K562 (cell line): Measurements from ENCODE around the gene UBE2C. TPM values are rescaled to one million over a fixed set of nuclear protein-coding genes. Genes with fewer than 3 reads are reported as not detected.

ENCODE experiments used
- ATAC-seq: fragments of 200-7000 bp; cut with Tn5 transposase; 3 replicates; pipeline ENCODE4 v1.9.1; 2020; ENCODE audit warnings: moderate library complexity
- BruUV-seq: library from RNA; stranded (reverse); fragments of 400-500 nt; replicated peaks from 2 replicates; lab custom pipeline; 2021; lab: Mats Ljungman, UMichigan
- CTCF ChIA-PET: fragments of 300-600 bp; formaldehyde crosslinking; extraction: SDS; loops from one replicate; lab custom pipeline; 2021; ENCODE audit warnings: low intra/inter-chr PET ratio; lab: Yijun Ruan, JAX
- POLR2A ChIA-PET: fragments of 300-600, 350-650 bp; sonication (Branson Sonifier 250); formaldehyde crosslinking; extraction: SDS; loops from one replicate; lab custom pipeline; 2021; ENCODE audit warnings: antibody characterized with exemption, inconsistent platforms; lab: Yijun Ruan, JAX
- DNase-seq, 4 experiments: peaks; one replicate each; pipeline versions ENCODE4 v3.0.0 to v3.0.0-alpha.2; 2011 to 2018; ENCODE audit warnings: low spot score in 3 of 4, mixed read lengths in 3 of 4; ENCODE audit errors: extremely low read depth in 1 of 4
- FAIRE-seq: peaks from 2 replicates; lab custom pipeline; 2011; peaks lifted over from hg19 to GRCh38; lab: Jason Lieb, UNC
- H2AFZ ChIP-seq: 2 replicates; pipeline ENCODE4 v1.6.0; 2011; ENCODE audit warnings: low read depth, low read length, control low read depth, inconsistent platforms
- H3K27ac ChIP-seq: fragments of 200-600 bp; 3 replicates; pipeline ENCODE4 v1.8.0; 2011; ENCODE audit warnings: low read depth, mild to moderate bottlenecking, control low read depth, inconsistent platforms, low read length, moderate library complexity, mixed read lengths; ENCODE audit errors: extremely low read depth
- H3K27me3 ChIP-seq, 2 experiments: fragments of 300-600 bp in 1 of 2; 2 replicates in 1 of 2; 3 replicates in 1 of 2; pipeline versions ENCODE4 v1.6.0 to v1.8.0; 2011; ENCODE audit warnings: inconsistent platforms in 2 of 2, low read length in 2 of 2, mild to moderate bottlenecking in 1 of 2, mixed read lengths in 1 of 2, moderate library complexity in 1 of 2; ENCODE audit not compliant: control insufficient read depth in 2 of 2, insufficient read depth in 2 of 2
- H3K36me3 ChIP-seq: fragments of 300-600 bp; 3 replicates; pipeline ENCODE4 v1.8.0; 2011; ENCODE audit warnings: mild to moderate bottlenecking, low read length, inconsistent platforms; ENCODE audit not compliant: control insufficient read depth, insufficient read depth
- H3K4me1 ChIP-seq, 2 experiments: fragments of 200-600 bp in 1 of 2; replicated peaks in 1 of 2; 2 replicates in 1 of 2; 3 replicates in 1 of 2; pipeline versions ENCODE4 v1.5.1 to v1.8.0; 2011; ENCODE audit warnings: inconsistent platforms in 2 of 2, low read length in 2 of 2, mild to moderate bottlenecking in 1 of 2, mixed read lengths in 1 of 2, moderate library complexity in 1 of 2; ENCODE audit not compliant: control insufficient read depth in 2 of 2, insufficient read depth in 2 of 2
- H3K4me2 ChIP-seq: 2 replicates; pipeline ENCODE4 v1.6.1; 2011; ENCODE audit warnings: low read length, control low read depth, inconsistent platforms, mixed read lengths; ENCODE audit not compliant: insufficient read depth
- H3K4me3 ChIP-seq: fragments of 200-600 bp; sonication (generic), shearing (Covaris generic); 2 replicates; pipeline ENCODE4 v1.5.1; 2016; ENCODE audit warnings: control low read depth, inconsistent platforms
- H3K79me2 ChIP-seq: fragments of 200-600 bp; 3 replicates; pipeline ENCODE4 v1.8.0; 2011; ENCODE audit warnings: low read length, inconsistent platforms; ENCODE audit not compliant: control insufficient read depth, insufficient read depth
- H3K9ac ChIP-seq, 2 experiments: 2 replicates each; pipeline versions ENCODE4 v1.6.0 to v1.6.1; 2011; ENCODE audit warnings: low read depth in 2 of 2, low read length in 2 of 2, control low read depth in 1 of 2, inconsistent platforms in 1 of 2, mild to moderate bottlenecking in 1 of 2, mixed read lengths in 1 of 2; ENCODE audit not compliant: insufficient read depth in 1 of 2
- H3K9me1 ChIP-seq: one replicate; pipeline ENCODE4 v1.6.0; 2011; ENCODE audit warnings: inconsistent platforms, mild to moderate bottlenecking, low read length, moderate library complexity; ENCODE audit not compliant: control insufficient read depth, insufficient read depth
- H3K9me3 ChIP-seq: replicated peaks from 2 replicates; pipeline ENCODE4 v1.5.1; 2011; ENCODE audit warnings: low read depth, low read length, inconsistent platforms; ENCODE audit not compliant: control insufficient read depth, insufficient read depth
- H4K20me1 ChIP-seq: replicated peaks from 2 replicates; pipeline ENCODE4 v1.6.1; 2011; ENCODE audit warnings: low read length, inconsistent platforms, mixed read lengths; ENCODE audit not compliant: control insufficient read depth, insufficient read depth
- CBFA2T2 ChIP-seq: fragments of 450-650 bp; conservative IDR thresholded peaks from 2 replicates; pipeline ENCODE4 v1.6.1; 2017; ENCODE audit warnings: mild to moderate bottlenecking
- NR2F6 ChIP-seq: fragments of 450-650 bp; formaldehyde crosslinking; IDR thresholded peaks from 2 replicates; pipeline ENCODE4 v1.4.0; 2020; ENCODE audit warnings: mild to moderate bottlenecking
- NR4A1 ChIP-seq, 2 experiments: fragments of 250-450 bp in 1 of 2; fragments of 450-650 bp in 1 of 2; sonication (Bioruptor Pico) in 1 of 2; IDR thresholded peaks; 2 replicates each; pipeline versions ENCODE4 v1.4.0 to v1.6.1; 2016 to 2020; ENCODE audit warnings: mild to moderate bottlenecking in 2 of 2, missing compliant biosample characterization in 1 of 2, missing genetic modification characterization in 1 of 2, moderate library complexity in 1 of 2
- ZNF449 ChIP-seq: fragments of 250-450 bp; sonication (Bioruptor Pico); IDR thresholded peaks from 2 replicates; pipeline ENCODE4 v1.8.0; 2022; ENCODE audit warnings: moderate library complexity, mild to moderate bottlenecking, inconsistent platforms
- ZNF699 ChIP-seq: fragments of 250-450 bp; sonication (Bioruptor Pico); IDR thresholded peaks from 2 replicates; pipeline ENCODE4 v1.8.0; 2021; ENCODE audit warnings: mild to moderate bottlenecking, moderate library complexity; ENCODE audit not compliant: insufficient replicate concordance
- WGBS: fragments of 100-300 bp; shearing (Covaris generic); methylation state at CpG from one replicate; pipeline ENCODE4 v1.1.6; 2016; ENCODE audit warnings: low coverage, mixed read lengths; ENCODE audit not compliant: insufficient coverage; ENCODE audit errors: missing lambda C conversion rate; 5-methylcytosine and 5-hydroxymethylcytosine counted together
- in situ Hi-C: fragments of 300-500 bp; cut with MboI; formaldehyde crosslinking; loops from 4 replicates; pipeline ENCODE4 v1.15.0; 2018; ENCODE audit warnings: inconsistent platforms, mixed read lengths
- intact Hi-C: fragments of 100-400 bp; cut with micrococcal nuclease; formaldehyde crosslinking; loops from 2 replicates; pipeline ENCODE4 v1.14.2; 2022
- polyA plus RNA-seq, 8 experiments: library from polyadenylated mRNA; depleted of rRNA in 4 of 8; stranded (reverse) in 5 of 8; unstranded in 3 of 8; fragments of >200 nt; fragmentation: Nextera tagmentation in 2 of 8; fragmentation: Illumina TruSeq in 1 of 8; extraction: Ambion mirVana in 2 of 8; extraction: Trizol in 1 of 8; gene quantifications; 2 replicates each; pipeline versions ENCODE4 v1.2.1 to v1.2.3, GENCODE V29; 2011 to 2014; ENCODE audit warnings: inconsistent platforms in 1 of 8, missing spikeins in 1 of 8
- total RNA-seq, 7 experiments: library from RNA; depleted of rRNA in 6 of 7; stranded (reverse); fragments of >200 nt in 6 of 7; fragmentation: Illumina TruSeq in 2 of 7; extraction: Trizol in 2 of 7; gene quantifications; 2 replicates each; pipeline versions ENCODE4 v1.2.1 to v1.2.3, GENCODE V29; 2011 to 2021; ENCODE audit warnings: low replicate concordance in 1 of 7

UBE2C gene
- total and polyA plus RNA-seq, 9 of the 15 experiments (the other 6 are each of a cell fraction or from before 2014, with no cell fraction given), result 0.51 to 1.6 (median 0.69) TPM

- Histone ChIP-seq H2AFZ (no peak overlapping the region), H3K9me1 (no peaks in the 10 kb centered on the region), H3K9ac (no peak overlapping the region), H3K4me3 (no peak overlapping the region), H3K4me1 (peaks cover 19 to 29% of the 10 kb centered on the region in 2 experiments; a peak in 4 of 5 replicates), H3K79me2 (no peaks in the 10 kb centered on the region), H3K27ac (no peak overlapping the region), H3K9me3 (no peaks in the 10 kb centered on the region), H4K20me1 (no peaks in the 10 kb centered on the region), H3K36me3 (no peaks in the 10 kb centered on the region), H3K4me2 (no peak overlapping the region), H3K27me3 (peaks cover 0 to 4% of the 10 kb centered on the region in 2 experiments; a peak in 1 of 5 replicates)
- in situ Hi-C loops (no loop called here), intact Hi-C loops (no loop called here)
- no peak for DNase-seq
- POLR2A ChIA-PET, result interaction anchor here (0.6 to 1.2 kb wide), 3 partner anchors 51 to 66 kb away, joined by 3 to 5 read pairs (median 4); no protein-coding TSS in a partner anchor
- BruUV-seq, result no TSS peak
- FAIRE-seq, result no peak
- ATAC-seq, result no peak
- CTCF ChIA-PET, result no interaction called here
- 43% methylated on average over 6 of the region's 6 CpGs for WGBS
- no peak for TF ChIP-seq ZNF699
- no peak for TF ChIP-seq NR2F6 (CRISPR knock-in tag)
- no peak for TF ChIP-seq CBFA2T2
These were observed 15.3 kb downstream of the UBE2C start for GRCh38 chr20:45827712-45828111.

DNA sequence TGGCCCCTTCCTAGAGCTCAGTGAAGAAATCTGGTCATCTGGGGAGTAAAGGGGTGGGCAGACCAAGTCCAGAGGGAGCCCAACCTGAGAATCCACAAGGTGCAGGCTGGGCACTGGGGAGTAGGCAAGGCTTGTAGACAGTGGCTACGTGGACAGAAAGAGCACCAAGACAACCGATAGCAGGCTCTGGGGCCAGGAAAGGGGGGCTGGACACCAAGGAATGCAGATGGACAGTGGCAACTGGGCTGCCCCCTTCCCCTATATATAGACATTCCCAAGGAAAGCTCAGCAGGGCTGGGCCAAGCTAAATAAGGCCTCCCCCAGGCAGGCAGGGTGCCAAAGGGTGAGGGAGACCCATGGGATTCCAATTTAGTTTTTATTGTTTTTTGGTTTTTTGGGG lies 16.1 kb downstream of the UBE2C start:
- no peak overlapping the region for H3K9ac ChIP-seq
- no peaks in the 10 kb centered on the region for H4K20me1 ChIP-seq
- BruUV-seq, result no TSS peak
- H3K4me1 ChIP-seq, result peaks cover 26 to 28% of the 10 kb centered on the region in 2 experiments; a peak in 4 of 5 replicates
- 10% methylated on average over 2 of the region's 2 CpGs for WGBS
- H3K9me1 ChIP-seq, result no peaks in the 10 kb centered on the region
- FAIRE-seq (no peak), DNase-seq (no peak), ATAC-seq (no peak)
- H3K9me3 ChIP-seq, result no peaks in the 10 kb centered on the region
- H3K27me3 ChIP-seq, result peaks cover 0 to 3% of the 10 kb centered on the region in 2 experiments; a peak in 1 of 5 replicates
- in situ Hi-C loops (no loop called here), intact Hi-C loops (no loop called here)
- POLR2A ChIA-PET, result interaction anchor here (0.6 to 1.2 kb wide), 3 partner anchors 50 to 65 kb away, joined by 3 to 5 read pairs (median 4); no protein-coding TSS in a partner anchor
- H3K79me2 ChIP-seq, result no peaks in the 10 kb centered on the region
- H2AFZ ChIP-seq, result no peak overlapping the region
- no peak overlapping the region for H3K4me3 ChIP-seq
- H3K36me3 ChIP-seq, result no peaks in the 10 kb centered on the region
- TF ChIP-seq NR4A1 (CRISPR knock-in tag; IDR thresholded peaks at IDR 0.05) (no peak), NR4A1 (tag; IDR thresholded peaks at IDR 0.05) (no peak), ZNF449 (CRISPR knock-in tag) (peak; percentile 42; the same call in 1 of the 2 replicates)
- CTCF ChIA-PET, result no interaction called here
- H3K27ac ChIP-seq, result no peak overlapping the region
- H3K4me2 ChIP-seq, result no peak overlapping the region
